NCI-H146 treated with DMSO at 0.1 percent for 48 hours (cell line): Measurements from ENCODE around the gene ATF7IP.
"Not testable (repeated sequence)": the region's sequence is repeated elsewhere in the genome, so short reads cannot be mapped to it uniquely, and the experiment has no call there.

ENCODE experiments used
- DNase-seq: peaks from one replicate; lab custom pipeline; 2025; ENCODE audit not compliant: unreplicated experiment; lab: John Stamatoyannopoulos, UW

Gene ATF7IP, protein sequence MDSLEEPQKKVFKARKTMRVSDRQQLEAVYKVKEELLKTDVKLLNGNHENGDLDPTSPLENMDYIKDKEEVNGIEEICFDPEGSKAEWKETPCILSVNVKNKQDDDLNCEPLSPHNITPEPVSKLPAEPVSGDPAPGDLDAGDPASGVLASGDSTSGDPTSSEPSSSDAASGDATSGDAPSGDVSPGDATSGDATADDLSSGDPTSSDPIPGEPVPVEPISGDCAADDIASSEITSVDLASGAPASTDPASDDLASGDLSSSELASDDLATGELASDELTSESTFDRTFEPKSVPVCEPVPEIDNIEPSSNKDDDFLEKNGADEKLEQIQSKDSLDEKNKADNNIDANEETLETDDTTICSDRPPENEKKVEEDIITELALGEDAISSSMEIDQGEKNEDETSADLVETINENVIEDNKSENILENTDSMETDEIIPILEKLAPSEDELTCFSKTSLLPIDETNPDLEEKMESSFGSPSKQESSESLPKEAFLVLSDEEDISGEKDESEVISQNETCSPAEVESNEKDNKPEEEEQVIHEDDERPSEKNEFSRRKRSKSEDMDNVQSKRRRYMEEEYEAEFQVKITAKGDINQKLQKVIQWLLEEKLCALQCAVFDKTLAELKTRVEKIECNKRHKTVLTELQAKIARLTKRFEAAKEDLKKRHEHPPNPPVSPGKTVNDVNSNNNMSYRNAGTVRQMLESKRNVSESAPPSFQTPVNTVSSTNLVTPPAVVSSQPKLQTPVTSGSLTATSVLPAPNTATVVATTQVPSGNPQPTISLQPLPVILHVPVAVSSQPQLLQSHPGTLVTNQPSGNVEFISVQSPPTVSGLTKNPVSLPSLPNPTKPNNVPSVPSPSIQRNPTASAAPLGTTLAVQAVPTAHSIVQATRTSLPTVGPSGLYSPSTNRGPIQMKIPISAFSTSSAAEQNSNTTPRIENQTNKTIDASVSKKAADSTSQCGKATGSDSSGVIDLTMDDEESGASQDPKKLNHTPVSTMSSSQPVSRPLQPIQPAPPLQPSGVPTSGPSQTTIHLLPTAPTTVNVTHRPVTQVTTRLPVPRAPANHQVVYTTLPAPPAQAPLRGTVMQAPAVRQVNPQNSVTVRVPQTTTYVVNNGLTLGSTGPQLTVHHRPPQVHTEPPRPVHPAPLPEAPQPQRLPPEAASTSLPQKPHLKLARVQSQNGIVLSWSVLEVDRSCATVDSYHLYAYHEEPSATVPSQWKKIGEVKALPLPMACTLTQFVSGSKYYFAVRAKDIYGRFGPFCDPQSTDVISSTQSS

DNA sequence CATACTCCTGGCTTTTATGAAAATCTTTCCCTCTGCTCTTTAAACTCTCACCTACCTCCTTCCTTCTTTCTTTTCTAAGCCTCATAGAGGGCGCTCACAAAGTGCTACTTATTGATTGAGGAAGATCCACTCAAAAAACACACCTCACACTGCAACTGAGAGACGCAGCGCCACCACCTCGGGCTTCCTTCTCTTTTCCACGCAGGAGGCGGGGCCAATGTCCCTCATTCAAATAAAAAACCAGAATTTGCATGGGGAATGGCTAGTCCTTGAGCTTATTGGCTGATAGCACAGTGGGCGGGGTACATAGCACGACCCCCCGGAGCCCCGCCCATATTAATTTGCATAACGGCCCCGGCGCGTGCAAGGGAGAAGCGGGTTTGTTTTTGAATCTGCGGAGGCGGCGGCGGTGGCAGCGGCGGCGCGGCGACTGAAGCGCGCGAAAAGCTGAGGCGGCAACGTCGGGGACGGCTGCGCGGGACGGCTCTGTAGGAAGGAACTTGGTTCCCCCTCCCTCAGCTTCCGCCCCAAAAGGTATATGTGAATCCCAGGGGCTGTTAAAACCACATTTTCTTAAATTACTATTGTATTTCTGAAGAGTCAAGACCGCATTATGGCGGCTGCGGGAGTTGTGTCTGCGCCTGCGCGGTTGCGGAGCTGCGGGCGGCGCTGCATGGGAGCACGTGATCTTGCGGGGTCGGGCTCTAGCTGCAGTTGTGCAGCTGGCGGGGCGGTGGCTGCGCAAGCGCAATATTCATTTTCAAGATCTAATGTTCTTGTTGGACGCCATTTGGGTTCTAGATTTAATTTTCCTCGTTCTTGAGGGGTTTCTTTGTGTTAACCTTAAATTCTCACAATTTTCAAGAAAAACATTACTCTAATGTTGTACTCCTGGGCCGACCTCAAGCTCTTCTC, at the start of gene ATF7IP:
ATF7IP (plus strand) TSS at position 389 of the 915 bp plus-strand sequence. CDS start 58,234 bp downstream, outside the sequence.
- DNase-seq = peak; percentile 98

DNA sequence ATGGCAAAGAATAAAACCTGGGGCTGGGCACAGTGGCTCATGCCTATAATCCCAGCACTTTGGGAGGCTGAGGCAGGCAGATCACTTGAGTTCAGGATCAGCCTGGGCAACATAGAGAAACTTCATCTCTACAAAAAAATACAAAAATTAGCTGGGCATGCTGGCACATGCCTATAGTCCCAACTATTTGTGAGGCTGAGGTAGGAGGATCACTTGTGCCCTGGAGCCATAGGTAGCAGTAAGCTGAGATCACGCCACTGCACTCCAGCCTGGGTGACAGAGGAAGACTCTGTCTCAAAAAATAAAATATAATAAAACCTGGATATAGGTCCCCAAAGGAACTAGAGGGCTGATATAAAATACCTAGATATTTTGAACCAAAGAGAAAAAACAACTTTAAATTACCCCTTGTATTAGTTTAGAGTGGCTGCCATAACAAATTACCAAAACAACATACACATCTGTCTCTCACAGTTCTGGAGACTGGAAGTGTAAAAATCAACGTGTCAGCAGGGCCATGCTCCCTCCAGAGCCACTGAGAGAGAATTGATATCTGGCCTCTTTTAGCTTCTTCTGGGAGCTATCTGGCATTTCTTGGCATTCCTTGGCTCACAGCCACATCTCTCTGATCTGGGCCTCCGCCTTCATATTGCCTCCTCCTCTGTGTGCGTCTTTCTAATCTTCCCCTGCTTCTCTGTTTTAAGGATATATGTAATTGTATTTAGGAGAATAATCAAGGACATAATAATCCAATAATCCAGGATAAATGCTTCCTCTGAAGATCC, 47.9 kb upstream of the ATF7IP start:
- no peak for DNase-seq

DNA sequence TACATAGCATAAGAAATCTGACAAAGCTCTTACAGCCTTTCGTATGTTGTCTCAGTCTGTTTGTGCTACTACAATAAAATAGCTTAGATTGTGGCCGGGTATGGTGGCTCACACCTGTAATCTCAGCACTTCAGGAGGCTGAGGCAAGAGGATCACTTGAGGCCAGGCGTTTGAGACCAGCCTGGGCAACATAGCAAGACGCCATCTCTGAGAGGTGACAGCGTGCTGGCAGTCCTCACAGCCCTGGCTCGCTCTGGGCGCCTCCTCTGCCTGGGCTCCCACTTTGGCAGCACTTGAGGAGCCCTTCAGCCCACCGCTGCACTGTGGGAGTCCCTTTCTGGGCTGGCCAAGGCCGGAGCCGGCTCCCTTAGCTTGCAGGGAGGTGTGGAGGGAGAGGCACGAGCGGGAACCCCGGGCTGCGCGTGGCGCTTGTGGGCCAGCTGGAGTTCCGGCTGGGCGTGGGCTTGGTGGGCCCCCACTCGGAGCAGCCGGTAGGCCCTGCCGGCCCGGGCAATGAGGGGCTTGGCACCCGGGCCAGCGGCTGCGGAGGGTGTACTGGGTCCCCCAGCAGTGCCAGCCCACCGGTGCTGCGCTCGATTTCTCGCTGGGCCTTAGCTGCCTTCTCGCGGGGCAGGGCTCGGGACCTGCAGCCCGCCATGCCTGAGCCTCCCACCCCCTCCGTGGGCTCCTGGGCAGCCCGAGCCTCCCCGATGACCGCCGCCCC, 45.6 kb upstream of the ATF7IP start:
- not testable (repeated sequence) for DNase-seq

DNA sequence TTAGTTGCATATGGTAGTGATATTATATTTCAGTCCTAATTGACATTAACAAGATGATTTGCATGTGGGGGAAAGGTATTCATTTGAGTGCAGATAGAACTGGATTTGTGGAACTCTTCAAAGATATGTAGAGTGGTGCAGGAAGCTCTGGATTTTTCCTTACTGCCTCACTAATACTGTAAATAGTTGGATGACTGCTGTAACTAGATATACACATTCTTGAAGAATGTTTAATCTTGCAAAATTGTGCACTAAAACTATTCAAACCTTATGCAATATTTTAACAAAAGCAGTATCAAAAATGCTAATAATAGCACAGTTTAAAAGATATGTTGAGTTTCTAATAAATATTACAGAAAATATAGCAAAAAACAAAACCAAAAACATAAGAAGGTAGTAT, 43.1 kb upstream of the ATF7IP start:
- DNase-seq = no peak

DNA sequence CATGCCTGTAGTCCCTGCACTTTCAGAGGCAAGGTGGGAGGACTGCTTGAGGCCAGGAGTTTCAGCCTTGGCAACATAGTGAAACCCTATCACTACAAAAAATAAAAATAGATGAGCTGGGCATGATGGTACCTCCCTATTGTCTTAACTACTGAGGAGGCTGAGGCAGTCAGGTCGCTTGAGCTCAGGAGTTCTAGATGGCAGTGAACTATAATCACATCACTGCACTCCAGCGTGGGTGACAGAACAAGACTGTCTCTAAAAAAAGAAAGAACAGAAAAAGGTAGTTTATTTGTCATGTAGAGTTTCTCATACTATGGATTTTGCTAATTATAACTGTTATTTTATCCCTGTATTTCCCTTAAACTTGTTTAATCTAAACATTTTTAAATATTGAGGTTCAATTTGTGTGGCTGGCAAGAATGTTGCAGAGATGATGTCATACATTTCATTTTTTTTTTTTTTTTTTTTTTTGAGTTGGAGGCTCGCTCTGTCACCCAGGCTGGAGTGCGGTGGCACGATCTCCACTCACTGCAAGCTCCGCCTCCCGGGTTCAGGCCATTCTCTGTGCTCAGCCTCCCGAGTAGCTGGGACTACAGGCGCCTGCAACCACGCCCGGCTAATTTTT, 39.7 kb upstream of the ATF7IP start:
- no peak for DNase-seq

DNA sequence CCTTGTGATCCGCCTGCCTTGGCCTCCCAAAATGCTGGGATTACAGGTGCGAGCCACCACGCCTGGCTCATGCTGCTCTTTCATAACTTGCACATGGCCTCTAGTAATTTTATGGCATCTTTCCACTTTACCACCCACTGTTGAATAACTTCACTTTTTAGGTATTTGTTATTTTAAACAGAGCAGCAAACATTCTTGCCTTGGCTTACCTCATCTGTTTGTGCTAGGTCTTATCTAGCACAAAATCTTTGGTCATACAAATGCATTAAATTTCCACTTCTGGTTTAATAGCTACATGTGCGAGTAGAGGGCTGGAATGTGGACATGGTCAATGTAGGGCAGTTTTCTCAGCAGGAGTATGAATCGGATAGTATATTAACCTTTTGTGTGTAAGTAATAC, 38.8 kb upstream of the ATF7IP start:
- DNase-seq = no peak

DNA sequence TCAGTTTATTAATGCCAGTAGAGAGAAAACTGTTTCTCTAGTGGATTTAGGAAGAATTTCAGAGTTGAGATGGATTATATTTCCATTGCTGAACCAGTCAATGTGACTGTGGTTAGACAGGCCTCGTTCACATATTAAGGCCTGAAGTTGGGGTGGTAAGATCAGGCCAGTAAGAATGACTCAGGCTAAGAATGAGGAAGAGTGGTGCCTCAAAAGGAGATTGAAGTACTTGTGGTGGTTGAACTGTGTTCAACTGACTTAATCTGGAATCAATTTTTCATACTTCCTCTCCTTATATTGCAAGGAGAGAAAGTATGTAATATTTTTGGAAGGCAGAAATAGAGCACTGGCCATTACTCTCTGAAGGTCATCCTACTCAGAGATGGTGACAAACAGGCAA, 37.8 kb upstream of the ATF7IP start:
- DNase-seq = no peak

DNA sequence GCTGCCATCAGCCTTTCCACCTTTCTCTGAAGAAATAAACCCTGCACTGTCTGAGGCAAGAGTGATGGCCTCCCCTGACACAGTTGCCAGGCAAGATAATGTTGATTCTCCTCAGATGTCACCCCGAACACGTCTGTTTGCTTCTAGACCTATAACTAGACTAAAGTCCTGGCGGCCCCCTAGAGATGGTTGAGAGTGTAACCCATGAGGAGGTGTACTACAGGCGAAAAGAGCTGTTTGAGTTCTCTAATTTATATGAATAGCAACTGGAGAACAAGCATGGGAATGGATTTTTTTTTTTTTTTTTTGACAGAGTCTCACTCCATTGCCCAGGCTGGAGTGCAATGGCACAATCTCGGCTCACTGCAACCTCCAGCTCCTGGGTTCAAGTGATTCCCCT, 33.0 kb upstream of the ATF7IP start:
- no peak for DNase-seq

DNA sequence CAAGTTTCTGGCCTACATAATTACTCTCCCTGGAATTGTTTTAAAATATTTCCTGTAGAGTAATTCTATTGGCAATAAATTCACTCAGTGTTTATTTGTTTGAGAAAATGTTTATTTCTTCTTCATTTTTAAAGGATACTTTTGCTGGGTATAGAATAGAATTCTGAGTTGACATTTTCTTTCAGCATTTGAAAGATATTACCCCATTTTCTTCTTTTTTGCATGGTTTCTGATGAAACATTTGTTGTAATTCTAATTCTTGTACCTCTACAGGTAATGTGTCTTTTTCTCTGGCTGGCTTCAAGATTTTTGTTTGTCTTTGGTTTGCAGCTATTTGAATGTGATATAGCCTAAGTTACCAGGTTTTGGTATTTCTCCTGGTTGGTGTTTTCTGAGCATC, 25.1 kb upstream of the ATF7IP start:
- no peak for DNase-seq

DNA sequence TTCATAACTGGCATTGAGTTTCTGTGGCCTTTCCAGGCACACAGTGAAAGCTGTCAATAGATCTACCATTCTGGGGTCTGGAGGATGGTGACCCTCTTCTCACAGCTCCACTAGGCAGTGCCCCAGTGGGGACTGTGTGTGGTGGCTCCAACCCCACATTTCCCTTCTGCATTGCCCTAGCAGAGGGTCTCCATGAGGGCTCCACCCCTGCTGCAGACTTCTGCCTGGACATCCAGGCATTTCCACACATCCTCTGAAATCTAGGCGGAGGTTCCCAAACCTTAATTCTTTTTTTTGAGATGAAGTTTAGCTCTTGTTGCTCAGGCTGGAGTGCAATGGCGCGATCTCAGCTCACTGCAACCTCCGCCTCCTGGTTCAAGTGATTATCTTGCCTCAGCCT, 14.0 kb upstream of the ATF7IP start:
- DNase-seq = not testable (repeated sequence)

DNA sequence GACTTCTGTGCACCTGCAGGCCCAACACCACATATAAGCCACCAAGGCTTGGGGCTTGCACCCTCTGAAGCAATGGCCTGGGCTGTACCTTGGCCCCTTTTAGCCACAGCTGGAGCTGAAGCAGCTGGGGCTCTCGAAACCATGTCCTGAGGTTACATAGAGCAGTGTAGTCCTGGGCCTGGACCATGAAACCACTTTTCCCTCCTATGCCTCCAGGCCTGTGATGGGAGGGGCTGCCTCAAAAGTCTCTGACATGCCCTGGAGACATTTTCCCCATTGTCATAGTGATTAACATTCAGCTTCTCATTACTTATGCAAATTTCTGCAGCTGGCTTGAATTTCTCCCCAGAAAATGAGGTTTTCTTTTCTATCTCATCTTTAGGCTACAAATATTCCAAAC, 13.4 kb upstream of the ATF7IP start:
- DNase-seq = not testable (repeated sequence)

DNA sequence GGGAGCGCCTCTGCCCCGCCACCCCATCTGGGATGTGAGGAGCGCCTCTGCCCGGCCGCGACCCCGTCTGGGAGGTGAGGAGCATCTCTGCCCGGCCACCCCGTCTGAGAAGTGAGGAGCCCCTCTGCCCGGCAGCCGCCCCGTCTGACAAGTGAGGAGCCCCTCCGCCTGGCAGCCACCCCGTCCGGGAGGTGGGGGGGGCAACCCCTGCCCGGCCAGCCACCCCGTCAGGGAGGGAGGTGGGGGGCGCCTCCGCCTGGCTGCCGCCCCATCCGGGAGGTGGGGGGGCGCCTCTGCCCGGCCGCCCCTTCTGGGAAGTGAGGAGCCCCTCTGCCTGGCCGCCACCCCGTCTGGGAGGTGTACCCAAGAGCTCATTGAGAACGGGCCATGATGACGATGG, 10.8 kb upstream of the ATF7IP start:
- not testable (repeated sequence) for DNase-seq

DNA sequence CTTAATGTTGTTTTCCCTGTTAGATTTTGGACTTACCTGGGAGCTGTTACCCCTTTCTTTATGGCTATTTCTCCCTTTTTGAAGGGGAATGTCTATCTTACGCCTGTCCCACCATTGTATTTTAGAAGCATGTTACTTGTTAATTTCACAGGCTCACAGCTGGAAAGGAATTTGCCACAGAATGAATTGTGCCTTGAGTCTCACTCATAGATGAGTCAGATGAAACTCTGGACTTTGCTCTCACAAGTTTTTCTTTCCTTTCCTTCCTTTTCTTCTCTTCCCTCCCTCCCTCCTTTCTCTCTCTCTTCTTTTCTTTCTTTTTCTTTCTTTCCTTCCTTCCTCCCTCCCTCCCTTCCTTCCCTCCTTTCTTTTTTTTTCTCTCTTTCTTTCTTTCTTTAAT, 9.3 kb upstream of the ATF7IP start:
- no peak for DNase-seq

DNA sequence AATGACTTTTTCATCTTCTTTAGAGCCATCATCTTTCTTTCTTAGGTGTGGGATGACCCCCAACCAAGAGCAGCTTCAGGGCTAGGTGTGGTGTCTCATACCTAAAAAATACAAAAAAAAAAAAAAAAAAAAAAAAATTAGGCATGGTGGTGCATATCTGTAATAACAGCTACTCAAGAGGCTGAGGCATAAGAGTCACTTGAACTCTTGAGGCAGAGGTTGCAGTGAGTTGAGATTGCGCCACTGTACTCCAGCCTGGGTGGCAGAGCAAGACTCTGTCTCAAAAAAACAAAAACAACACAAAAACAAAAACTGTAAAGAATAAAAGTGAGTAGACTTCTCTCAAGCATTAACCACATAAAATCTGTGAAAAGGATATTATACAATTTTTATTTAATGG, 8.0 kb upstream of the ATF7IP start:
- no peak for DNase-seq

DNA sequence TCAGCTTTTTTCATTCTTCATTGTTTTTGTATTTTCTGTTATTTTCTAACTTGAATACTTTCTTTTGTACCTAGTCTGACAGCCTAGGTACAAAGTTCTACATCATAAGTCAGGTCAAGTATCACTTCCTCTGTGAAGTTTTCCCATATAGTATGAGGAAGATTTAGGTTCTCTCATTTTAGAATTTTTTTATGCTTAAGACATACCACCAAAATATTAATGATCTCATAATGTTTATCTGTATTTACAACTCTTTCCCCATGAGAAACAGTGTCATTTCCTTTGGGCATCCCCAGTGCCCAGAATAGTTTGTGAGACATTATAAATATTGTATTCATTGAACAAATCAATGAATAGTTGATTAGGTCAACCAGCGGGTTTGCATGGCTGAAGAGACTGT, 3.1 kb upstream of the ATF7IP start:
- DNase-seq = no peak

DNA sequence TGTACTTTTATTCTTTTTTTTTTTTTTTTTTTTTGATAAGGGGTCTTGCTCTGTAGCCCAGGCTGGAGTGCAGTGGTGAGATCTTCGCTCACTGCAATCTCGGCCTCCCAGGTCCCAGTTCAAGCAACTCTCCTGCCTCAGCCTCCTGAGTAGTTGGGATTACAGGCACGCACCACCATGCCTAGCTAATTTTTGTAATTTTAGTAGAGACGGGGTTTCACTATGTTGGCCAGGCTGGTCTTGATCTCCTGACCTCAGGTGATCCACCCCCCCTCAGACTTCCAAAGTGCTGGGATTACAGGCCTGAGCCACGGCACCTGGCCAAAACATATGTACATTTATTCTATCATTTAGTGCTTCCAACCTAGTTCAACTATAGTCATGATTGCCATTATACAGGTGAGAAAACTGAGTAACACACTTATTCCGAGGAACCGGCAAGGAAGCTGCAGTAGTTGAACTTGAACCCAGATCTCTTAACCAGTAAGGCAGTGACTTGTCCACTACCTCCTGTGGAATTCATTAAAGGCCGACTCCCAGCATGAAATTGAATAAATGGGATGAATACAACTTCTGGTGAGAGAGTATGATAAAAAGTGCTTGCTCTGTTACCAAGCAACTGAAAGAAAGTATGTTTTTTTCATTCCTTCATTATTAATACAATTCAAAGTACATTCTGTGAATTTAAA, 755 bp upstream of the ATF7IP start:
- no peak for DNase-seq

DNA sequence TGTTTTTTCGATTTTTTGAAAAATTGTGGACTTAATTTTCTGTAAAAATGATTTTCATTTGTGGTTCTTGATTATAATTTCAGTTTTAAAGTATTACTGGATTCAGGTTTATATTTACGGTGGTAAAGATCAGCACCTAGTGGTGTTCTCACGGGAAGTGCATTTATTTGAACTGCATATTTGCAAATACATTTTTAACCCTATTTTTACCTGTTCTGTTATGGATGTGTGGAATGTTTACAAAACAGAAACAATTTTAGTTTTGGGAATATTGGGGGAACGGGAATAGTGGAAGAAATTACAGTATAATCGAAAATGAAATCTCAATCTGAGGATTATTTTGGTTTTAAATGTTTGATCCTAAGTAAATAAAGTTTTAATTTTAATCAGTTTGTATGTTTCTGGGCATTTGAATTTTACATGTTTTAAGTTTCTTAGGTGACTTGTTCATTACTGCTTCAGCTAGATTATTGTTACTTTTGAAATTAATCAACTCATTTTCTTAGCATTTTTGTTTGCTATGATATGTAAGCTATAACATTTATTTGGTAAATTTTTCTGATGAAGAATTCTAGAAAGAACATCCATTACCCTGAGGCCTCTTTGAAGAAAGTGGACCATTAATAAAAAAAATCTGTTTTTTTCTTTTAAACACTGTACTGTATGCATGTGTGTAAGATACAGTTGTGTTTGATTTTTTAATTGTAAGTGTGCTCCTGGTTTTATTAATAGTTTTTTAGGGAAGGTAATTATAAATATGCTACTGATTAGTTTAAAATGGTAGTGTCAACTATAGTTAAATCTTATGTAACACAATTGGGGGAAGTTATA, 942 bp downstream of the ATF7IP start:
- DNase-seq = peak; percentile 67
